ENCODE measurements around the gene NUDT16L1. TPM values are rescaled to one million over a fixed set of nuclear protein-coding genes. Genes with fewer than 3 reads are reported as not detected.

Gene NUDT16L1
- total and polyA plus RNA-seq, 2 of the 8 experiments (the other 6 are each of a cell fraction or from before 2014, with no cell fraction given), result 34.8 to 77.3 TPM

Small RNA genes lying within 50 kb of the gene (microRNA-seq; reads per million reads assigned to microRNA genes)
- 0 to 0.23 reads per million in 2 experiments for gene MIR6769A (ENCODE audit: borderline microRNAs expressed in 2 of 2, borderline number of aligned reads in 2 of 2, borderline replicate concordance in 1 of 2)

Small RNA genes lying within 50 kb of the gene (small RNA-seq; reads per million reads assigned to genes)
- not detected for gene MIR6769A (ENCODE audit: insufficient read depth)

Other genes with a start within 250 kb of the NUDT16L1 start
- gene NMRAL1, start 218.9 kb upstream of the NUDT16L1 start, total RNA-seq (2021; fragmentation: NEBNext Ultra II Directional; extraction: Animal tissue kit (Norgen Biotek cat#: 25700)), result 66.8 and 72.5 TPM in 2 replicates
- gene NMRAL1, start 218.9 kb upstream of the NUDT16L1 start, polyA plus RNA-seq (2011; rRNA removed), result 143 and 196 TPM in 2 replicates
- 45.6 and 48.4 TPM in 2 replicates for gene HMOX2, start 217.2 kb upstream of the NUDT16L1 start, total RNA-seq (2021; fragmentation: NEBNext Ultra II Directional; extraction: Animal tissue kit (Norgen Biotek cat#: 25700))
- gene HMOX2, start 217.2 kb upstream of the NUDT16L1 start, polyA plus RNA-seq (2011; rRNA removed), result 33.7 and 36.5 TPM in 2 replicates
- gene CDIP1, start 154.8 kb upstream of the NUDT16L1 start, total RNA-seq (2021; fragmentation: NEBNext Ultra II Directional; extraction: Animal tissue kit (Norgen Biotek cat#: 25700)), result 73.7 and 76.3 TPM in 2 replicates
- 56.6 and 91.0 TPM in 2 replicates for gene CDIP1, start 154.8 kb upstream of the NUDT16L1 start, polyA plus RNA-seq (2011; rRNA removed)
- 1.3 and 1.6 TPM in 2 replicates for gene C16orf96, start 137.2 kb upstream of the NUDT16L1 start, total RNA-seq (2021; fragmentation: NEBNext Ultra II Directional; extraction: Animal tissue kit (Norgen Biotek cat#: 25700))
- gene C16orf96, start 137.2 kb upstream of the NUDT16L1 start, polyA plus RNA-seq (2011; rRNA removed), result 1.0 and 1.8 TPM in 2 replicates
- gene UBALD1, start 78.7 kb upstream of the NUDT16L1 start, total RNA-seq (2021; fragmentation: NEBNext Ultra II Directional; extraction: Animal tissue kit (Norgen Biotek cat#: 25700)), result 52.2 and 62.0 TPM in 2 replicates
- 28.6 and 48.9 TPM in 2 replicates for gene UBALD1, start 78.7 kb upstream of the NUDT16L1 start, polyA plus RNA-seq (2011; rRNA removed)
- gene MGRN1, start 68.7 kb upstream of the NUDT16L1 start, total RNA-seq (2021; fragmentation: NEBNext Ultra II Directional; extraction: Animal tissue kit (Norgen Biotek cat#: 25700)), result 79.4 and 82.3 TPM in 2 replicates
- gene MGRN1, start 68.7 kb upstream of the NUDT16L1 start, polyA plus RNA-seq (2011; rRNA removed), result 15.0 and 30.1 TPM in 2 replicates
- gene ANKS3, start 40.7 kb downstream of the NUDT16L1 start, total RNA-seq (2021; fragmentation: NEBNext Ultra II Directional; extraction: Animal tissue kit (Norgen Biotek cat#: 25700)), result 23.9 and 27.5 TPM in 2 replicates
- 15.5 and 23.9 TPM in 2 replicates for gene ANKS3, start 40.7 kb downstream of the NUDT16L1 start, polyA plus RNA-seq (2011; rRNA removed)
- gene DNAAF8, start 41.0 kb downstream of the NUDT16L1 start, total RNA-seq (2021; fragmentation: NEBNext Ultra II Directional; extraction: Animal tissue kit (Norgen Biotek cat#: 25700)), result 0.17 TPM in 1 of 2 replicates, not detected in the other
- 0.39 and 0.58 TPM in 2 replicates for gene DNAAF8, start 41.0 kb downstream of the NUDT16L1 start, polyA plus RNA-seq (2011; rRNA removed)
- gene ZNF500, start 73.6 kb downstream of the NUDT16L1 start, total RNA-seq (2021; fragmentation: NEBNext Ultra II Directional; extraction: Animal tissue kit (Norgen Biotek cat#: 25700)), result 10.4 and 13.4 TPM in 2 replicates
- 10.3 and 11.8 TPM in 2 replicates for gene ZNF500, start 73.6 kb downstream of the NUDT16L1 start, polyA plus RNA-seq (2011; rRNA removed)
- not detected in 2 replicates for gene SEPTIN12, start 94.8 kb downstream of the NUDT16L1 start, total RNA-seq (2021; fragmentation: NEBNext Ultra II Directional; extraction: Animal tissue kit (Norgen Biotek cat#: 25700))
- 0.08 and 0.24 TPM in 2 replicates for gene SEPTIN12, start 94.8 kb downstream of the NUDT16L1 start, polyA plus RNA-seq (2011; rRNA removed)
- not detected in 2 replicates for gene SMIM22, start 101.8 kb downstream of the NUDT16L1 start, total RNA-seq (2021; fragmentation: NEBNext Ultra II Directional; extraction: Animal tissue kit (Norgen Biotek cat#: 25700))
- not detected in 2 replicates for gene SMIM22, start 101.8 kb downstream of the NUDT16L1 start, polyA plus RNA-seq (2011; rRNA removed)
- gene ROGDI, start 109.1 kb downstream of the NUDT16L1 start, total RNA-seq (2021; fragmentation: NEBNext Ultra II Directional; extraction: Animal tissue kit (Norgen Biotek cat#: 25700)), result 27.4 and 29.9 TPM in 2 replicates
- 68.4 and 95.2 TPM in 2 replicates for gene ROGDI, start 109.1 kb downstream of the NUDT16L1 start, polyA plus RNA-seq (2011; rRNA removed)
- gene GLYR1, start 153.7 kb downstream of the NUDT16L1 start, total RNA-seq (2021; fragmentation: NEBNext Ultra II Directional; extraction: Animal tissue kit (Norgen Biotek cat#: 25700)), result 115 and 120 TPM in 2 replicates
- 50.2 and 60.2 TPM in 2 replicates for gene GLYR1, start 153.7 kb downstream of the NUDT16L1 start, polyA plus RNA-seq (2011; rRNA removed)
- 37.0 and 37.6 TPM in 2 replicates for gene UBN1, start 153.9 kb downstream of the NUDT16L1 start, total RNA-seq (2021; fragmentation: NEBNext Ultra II Directional; extraction: Animal tissue kit (Norgen Biotek cat#: 25700))
- 16.2 and 27.4 TPM in 2 replicates for gene UBN1, start 153.9 kb downstream of the NUDT16L1 start, polyA plus RNA-seq (2011; rRNA removed)
- 28.8 and 29.5 TPM in 2 replicates for gene PPL, start 243.6 kb downstream of the NUDT16L1 start, total RNA-seq (2021; fragmentation: NEBNext Ultra II Directional; extraction: Animal tissue kit (Norgen Biotek cat#: 25700))
- gene PPL, start 243.6 kb downstream of the NUDT16L1 start, polyA plus RNA-seq (2011; rRNA removed), result 11.3 and 15.8 TPM in 2 replicates

Measured in H1 (cell line).